Karpas-422 (cell line): Measurements from ENCODE around the gene KLHL30. TPM values are rescaled to one million over a fixed set of nuclear protein-coding genes. Genes with fewer than 3 reads are reported as not detected.
A peak's percentile ranks its signal among the peaks of the same experiment; 100 is the strongest.

Source experiments
- DNase-seq: peaks from one replicate; pipeline ENCODE4 v3.0.0-alpha.2; 2015
- H2AFZ ChIP-seq: fragments of 200-600 bp; sonication (generic); 2 replicates; pipeline ENCODE4 v1.6.1; 2014; ENCODE audit warnings: antibody characterized with exemption, low read length, mixed read lengths
- H3K27ac ChIP-seq: fragments of 200-600 bp; sonication (generic); 2 replicates; pipeline ENCODE4 v1.5.1; 2014; ENCODE audit warnings: mild to moderate bottlenecking, low read length, moderate library complexity
- H3K27me3 ChIP-seq: fragments of 200-600 bp; sonication (generic); 2 replicates; pipeline ENCODE4 v1.6.1; 2014; ENCODE audit warnings: low read length, mixed read lengths
- H3K36me3 ChIP-seq: fragments of 200-600 bp; sonication (generic); 2 replicates; pipeline ENCODE4 v1.6.1; 2014; ENCODE audit warnings: low read length, mixed read lengths; ENCODE audit not compliant: insufficient read depth
- H3K4me1 ChIP-seq: fragments of 200-600 bp; sonication (generic); 2 replicates; pipeline ENCODE4 v1.6.1; 2014; ENCODE audit warnings: mild to moderate bottlenecking, low read length, mixed read lengths
- H3K4me2 ChIP-seq: fragments of 200-600 bp; sonication (generic); 2 replicates; pipeline ENCODE4 v1.6.1; 2014; ENCODE audit warnings: low read length, low read depth, mild to moderate bottlenecking; ENCODE audit not compliant: poor library complexity, severe bottlenecking
- H3K4me3 ChIP-seq: fragments of 200-600 bp; sonication (generic); 2 replicates; pipeline ENCODE4 v1.5.1; 2014; ENCODE audit warnings: mild to moderate bottlenecking, antibody characterized with exemption, low read length, mixed read lengths
- H3K79me2 ChIP-seq: fragments of 200-600 bp; sonication (generic); 2 replicates; pipeline ENCODE4 v1.6.1; 2014; ENCODE audit warnings: mild to moderate bottlenecking, low read length, mixed read lengths
- H3K9ac ChIP-seq: fragments of 200-600 bp; sonication (generic); 2 replicates; pipeline ENCODE4 v1.6.0; 2014; ENCODE audit warnings: low read length
- H3K9me2 ChIP-seq: fragments of 200-600 bp; sonication (generic), shearing (Covaris generic); replicated peaks from 2 replicates; pipeline ENCODE4 v1.6.0; 2014; ENCODE audit warnings: mild to moderate bottlenecking, low read length, moderate library complexity; ENCODE audit not compliant: insufficient read depth
- H3K9me3 ChIP-seq: fragments of 300-700, 200-600 bp; sonication (generic); 2 replicates; pipeline ENCODE4 v1.6.1; 2014; ENCODE audit warnings: low read length, mixed read lengths
- H4K20me1 ChIP-seq: fragments of 200-600 bp; sonication (generic); 2 replicates; pipeline ENCODE4 v1.6.1; 2014; ENCODE audit warnings: mild to moderate bottlenecking, antibody characterized with exemption, low read length, low read depth; ENCODE audit not compliant: insufficient read depth
- total RNA-seq: library from RNA; depleted of rRNA; stranded (reverse); fragments of >200 nt; shearing (Covaris generic); gene quantifications from 2 replicates; pipeline ENCODE4 v1.2.3, GENCODE V29; 2014; ENCODE audit warnings: low replicate concordance; rRNA removed

KLHL30 gene
- total RNA-seq, result not detected in 2 replicates

- peaks cover 16% of the 10 kb centered on the region for H3K4me1 ChIP-seq
- H3K36me3 ChIP-seq, result no peaks in the 10 kb centered on the region
- no peak within 1 kb of the TSS for H3K27ac ChIP-seq
- H3K9me2 ChIP-seq, result no peaks in the 10 kb centered on the region
- no peaks in the 10 kb centered on the region for H3K27me3 ChIP-seq
- H3K9ac ChIP-seq, result peak within 1 kb of the TSS; percentile 14; the same call in 1 of the 2 replicates
- no peak within 1 kb of the TSS for H2AFZ ChIP-seq
- peak within 1 kb of the TSS; percentile 60 for H3K4me2 ChIP-seq
- H3K9me3 ChIP-seq, result no peaks in the 10 kb centered on the region
- H4K20me1 ChIP-seq, result no peaks in the 10 kb centered on the region
- H3K4me3 ChIP-seq, result peak within 1 kb of the TSS; percentile 38; the same call in 1 of the 2 replicates
- H3K79me2 ChIP-seq, result no peaks in the 10 kb centered on the region
- no peak for DNase-seq
Measured at GRCh38 chr2:238138331-238139195, at the start of gene KLHL30. TSS of gene KLHL30 (plus strand) at chr2:238138668. CDS start at chr2:238140755, 2,087 bp downstream.

- DNase-seq, result no peak
- Histone ChIP-seq H3K9me3 (no peaks in the 10 kb centered on the region), H3K27me3 (no peaks in the 10 kb centered on the region), H2AFZ (no peak overlapping the region), H3K4me2 (no peak overlapping the region), H3K9ac (no peak overlapping the region), H4K20me1 (no peaks in the 10 kb centered on the region), H3K9me2 (no peaks in the 10 kb centered on the region), H3K4me1 (no peaks in the 10 kb centered on the region), H3K4me3 (no peak overlapping the region), H3K27ac (no peak overlapping the region), H3K79me2 (no peaks in the 10 kb centered on the region), H3K36me3 (peaks cover 6% of the 10 kb centered on the region)
Measured at GRCh38 chr2:238090887-238091286, 47.6 kb upstream of the KLHL30 start.

GRCh38 chr2:238091436-238092060, 46.9 kb upstream of the KLHL30 start:
- Histone ChIP-seq H3K9me2 (no peaks in the 10 kb centered on the region), H4K20me1 (no peaks in the 10 kb centered on the region), H3K79me2 (no peaks in the 10 kb centered on the region), H3K27me3 (no peaks in the 10 kb centered on the region), H3K9ac (no peak overlapping the region), H3K4me3 (no peak overlapping the region), H3K9me3 (no peaks in the 10 kb centered on the region), H3K4me1 (no peaks in the 10 kb centered on the region), H3K4me2 (no peak overlapping the region), H2AFZ (no peak overlapping the region), H3K27ac (no peak overlapping the region), H3K36me3 (peaks cover 3% of the 10 kb centered on the region)
- no peak for DNase-seq

GRCh38 chr2:238092486-238093035, 45.9 kb upstream of the KLHL30 start:
- Histone ChIP-seq H3K27ac (no peak overlapping the region), H3K9me3 (no peaks in the 10 kb centered on the region)

GRCh38 chr2:238093181-238094140, 45.0 kb upstream of the KLHL30 start:
- Histone ChIP-seq H3K9me2 (no peaks in the 10 kb centered on the region), H3K27ac (no peak overlapping the region), H3K79me2 (no peaks in the 10 kb centered on the region), H3K9me3 (no peaks in the 10 kb centered on the region), H3K4me2 (no peak overlapping the region), H3K9ac (no peak overlapping the region), H3K4me3 (no peak overlapping the region), H3K36me3 (no peaks in the 10 kb centered on the region; the same call in 1 of the 2 replicates), H3K27me3 (no peaks in the 10 kb centered on the region), H4K20me1 (no peaks in the 10 kb centered on the region), H2AFZ (no peak overlapping the region), H3K4me1 (no peaks in the 10 kb centered on the region; the same call in 1 of the 2 replicates)
- DNase-seq, result no peak

More at GRCh38 chr2:238092486-238093035, 45.9 kb upstream of the KLHL30 start:
- Histone ChIP-seq H2AFZ (no peak overlapping the region), H3K4me1 (no peaks in the 10 kb centered on the region), H3K4me2 (no peak overlapping the region), H3K79me2 (no peaks in the 10 kb centered on the region), H3K36me3 (peaks cover 3% of the 10 kb centered on the region), H3K9me2 (no peaks in the 10 kb centered on the region), H3K9ac (no peak overlapping the region), H3K27me3 (no peaks in the 10 kb centered on the region), H4K20me1 (no peaks in the 10 kb centered on the region), H3K4me3 (no peak overlapping the region)
- DNase-seq, result no peak

- no peak for DNase-seq
- no peak overlapping the region for H3K9ac ChIP-seq
Measured at GRCh38 chr2:238094438-238095022, 43.9 kb upstream of the KLHL30 start.

GRCh38 chr2:238095143-238095542, 43.3 kb upstream of the KLHL30 start:
- no peaks in the 10 kb centered on the region; the same call in 1 of the 2 replicates for H3K36me3 ChIP-seq
- no peak for DNase-seq
- H3K9me2 ChIP-seq, result no peaks in the 10 kb centered on the region
- H4K20me1 ChIP-seq, result no peaks in the 10 kb centered on the region
- H2AFZ ChIP-seq, result no peak overlapping the region
- peaks cover 12% of the 10 kb centered on the region for H3K4me1 ChIP-seq
- no peaks in the 10 kb centered on the region for H3K79me2 ChIP-seq
- H3K9ac ChIP-seq, result no peak overlapping the region
- no peaks in the 10 kb centered on the region for H3K27me3 ChIP-seq
- no peak overlapping the region for H3K4me3 ChIP-seq
- H3K9me3 ChIP-seq, result no peaks in the 10 kb centered on the region
- no peak overlapping the region for H3K27ac ChIP-seq
- H3K4me2 ChIP-seq, result no peak overlapping the region

More at GRCh38 chr2:238094438-238095022, 43.9 kb upstream of the KLHL30 start:
- Histone ChIP-seq H3K4me1 (peaks cover 11% of the 10 kb centered on the region), H3K9me2 (no peaks in the 10 kb centered on the region), H3K4me2 (no peak overlapping the region), H3K9me3 (no peaks in the 10 kb centered on the region), H3K79me2 (no peaks in the 10 kb centered on the region), H3K4me3 (no peak overlapping the region), H3K27ac (no peak overlapping the region), H3K36me3 (no peaks in the 10 kb centered on the region; the same call in 1 of the 2 replicates), H4K20me1 (no peaks in the 10 kb centered on the region), H2AFZ (no peak overlapping the region), H3K27me3 (no peaks in the 10 kb centered on the region)
